ENCODE data around the gene TNRC6C.

The TNRC6C gene
- 139 to 195 reads per million in 2 donors for total RNA-seq

- DNase-seq = peak; percentile 98
Observed at GRCh38 chr17:77957857-77958715, at the start of gene TNRC6C. TSS of gene TNRC6C (plus strand) at chr17:77958703. CDS start at chr17:78004207, 45,504 bp downstream.

GRCh38 chr17:77909236-77909635, 49.3 kb upstream of the TNRC6C start:
- DNase-seq = no peak

GRCh38 chr17:77909816-77910215, 48.7 kb upstream of the TNRC6C start:
- DNase-seq = no peak

- no peak for DNase-seq
Observed at GRCh38 chr17:77914385-77915254, 43.9 kb upstream of the TNRC6C start.

- DNase-seq = no peak
Observed at GRCh38 chr17:77915594-77916021, 42.9 kb upstream of the TNRC6C start.

GRCh38 chr17:77916264-77916663, 42.2 kb upstream of the TNRC6C start:
- no peak for DNase-seq

- DNase-seq = no peak
Observed at GRCh38 chr17:77916703-77917481, 41.6 kb upstream of the TNRC6C start.

GRCh38 chr17:77919276-77919675, 39.2 kb upstream of the TNRC6C start:
- no peak for DNase-seq

- DNase-seq = no peak
Observed at GRCh38 chr17:77923135-77923534, 35.4 kb upstream of the TNRC6C start.

- no peak for DNase-seq
Observed at GRCh38 chr17:77923776-77924513, 34.6 kb upstream of the TNRC6C start.

GRCh38 chr17:77924757-77925336, 33.7 kb upstream of the TNRC6C start:
- no peak for DNase-seq

GRCh38 chr17:77925831-77926543, 32.5 kb upstream of the TNRC6C start:
- DNase-seq = no peak

- no peak for DNase-seq
Observed at GRCh38 chr17:77926981-77927380, 31.5 kb upstream of the TNRC6C start.

GRCh38 chr17:77927777-77928518, 30.6 kb upstream of the TNRC6C start:
- DNase-seq = no peak

- DNase-seq = no peak
Observed at GRCh38 chr17:77928519-77929179, 29.9 kb upstream of the TNRC6C start.

- DNase-seq = no peak
Observed at GRCh38 chr17:77929180-77929564, 29.3 kb upstream of the TNRC6C start.

GRCh38 chr17:77929871-77930436, 28.5 kb upstream of the TNRC6C start:
- DNase-seq = no peak

- DNase-seq = no peak
Observed at GRCh38 chr17:77930780-77931768, 27.4 kb upstream of the TNRC6C start.
